HPDE6-E6E7 (cell line): Measurements from ENCODE around the gene GNAZ.

Experiments used
- DNase-seq: peaks from one replicate; pipeline ENCODE4 v3.0.0; 2011; ENCODE audit warnings: missing footprints; ENCODE audit errors: extremely low spot score

Gene GNAZ

GRCh38 chr22:23118647-23119493, 48.6 kb downstream of the GNAZ start:
- no peak for DNase-seq

DNA sequence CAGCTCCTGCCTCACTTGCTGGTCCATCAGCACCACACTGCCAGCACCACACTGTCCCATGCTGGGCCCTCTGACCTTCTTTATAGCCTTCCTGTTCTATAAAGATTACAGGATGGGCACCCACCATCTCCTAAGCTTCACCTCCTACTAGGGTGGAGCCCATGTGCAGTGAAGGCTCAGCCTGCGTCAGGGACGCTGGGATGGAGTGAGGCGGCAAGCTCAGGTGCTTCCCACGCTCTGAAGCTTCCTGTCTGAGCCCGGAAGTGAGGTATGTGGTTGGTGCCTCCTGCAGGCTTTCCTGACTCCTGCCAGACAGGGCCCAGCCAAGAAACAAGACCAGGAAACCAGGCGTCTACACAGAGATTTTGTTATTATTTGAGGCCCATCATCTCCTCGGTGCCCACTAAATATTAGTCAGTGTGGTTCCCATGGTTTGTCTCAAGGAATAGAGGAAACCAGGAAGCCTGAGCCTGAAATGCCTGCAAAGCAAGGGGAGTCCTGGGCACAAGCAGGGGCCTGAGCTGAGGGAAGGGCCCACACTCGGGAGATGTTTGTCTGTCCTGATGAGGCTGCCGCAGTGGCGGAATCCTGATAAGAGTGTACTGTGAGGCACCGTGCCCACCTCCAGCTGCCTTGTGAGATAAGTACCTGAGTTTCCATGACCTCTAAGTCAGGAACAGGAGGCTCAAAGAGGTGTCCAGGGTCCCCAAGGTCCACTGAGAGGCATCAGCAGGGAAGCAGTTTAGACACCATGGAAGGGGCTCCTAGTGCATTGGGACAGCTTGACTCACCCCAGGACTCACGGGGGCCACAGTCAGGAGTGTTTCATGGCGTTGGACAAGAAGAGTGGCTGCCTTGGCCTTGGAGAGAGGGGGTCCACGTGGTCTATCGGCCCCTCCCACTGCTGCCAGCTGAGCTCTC, 49.4 kb downstream of the GNAZ start:
- no peak for DNase-seq

DNA sequence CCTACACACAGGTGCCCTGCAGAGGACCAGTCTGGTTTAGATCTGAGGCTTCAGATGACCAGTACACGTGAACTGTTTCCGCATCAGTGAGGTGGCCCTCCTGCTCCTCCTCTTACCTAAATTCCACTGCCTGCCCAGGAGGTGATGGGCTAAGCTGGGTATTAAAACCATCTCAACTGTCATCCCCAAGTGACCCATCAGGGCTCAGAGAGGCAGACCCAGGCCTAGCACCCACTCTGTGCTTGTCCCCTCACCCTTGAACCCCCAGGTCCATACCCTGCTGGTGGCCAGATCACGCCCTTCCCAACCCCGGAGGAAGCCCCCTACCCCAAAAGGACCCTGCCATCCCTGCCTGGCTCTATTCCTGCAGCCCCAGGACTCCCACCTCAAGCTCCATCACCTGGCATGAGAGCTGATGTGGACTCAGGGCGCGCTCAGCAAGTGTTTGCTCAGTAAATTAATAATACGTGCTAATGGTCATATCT, 50.1 kb downstream of the GNAZ start:
- DNase-seq: no peak

DNA sequence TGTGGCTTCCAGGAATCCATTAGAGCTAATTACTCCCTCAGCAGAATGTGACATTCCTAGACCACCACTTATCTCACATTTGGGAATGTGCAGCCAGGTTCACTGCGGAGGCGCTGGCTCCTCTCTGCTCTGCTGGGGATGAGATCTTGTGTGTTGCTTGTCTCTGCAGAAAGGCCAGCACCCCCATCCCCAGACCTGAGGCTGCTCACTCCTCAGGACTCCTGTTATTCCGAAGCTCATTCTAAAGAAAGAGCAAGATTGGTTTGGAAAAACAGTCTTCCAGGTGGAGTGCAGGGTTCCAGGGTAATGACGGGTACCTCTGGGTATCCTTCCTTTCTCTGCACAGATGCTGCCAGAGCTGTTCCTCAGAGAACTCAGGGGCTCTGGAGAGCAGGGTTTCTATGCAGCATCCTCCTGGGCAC, 50.7 kb downstream of the GNAZ start:
- no peak for DNase-seq

- DNase-seq: no peak
Measured at GRCh38 chr22:23121424-23121823, 51.1 kb downstream of the GNAZ start.

- no peak for DNase-seq
Measured at GRCh38 chr22:23122216-23122957, 52.1 kb downstream of the GNAZ start.

- DNase-seq: no peak
Measured at GRCh38 chr22:23122992-23123803, 52.9 kb downstream of the GNAZ start.

GRCh38 chr22:23123804-23124254, 53.5 kb downstream of the GNAZ start:
- no peak for DNase-seq

- DNase-seq: no peak
Measured at GRCh38 chr22:23124611-23125511, 54.5 kb downstream of the GNAZ start.

DNA sequence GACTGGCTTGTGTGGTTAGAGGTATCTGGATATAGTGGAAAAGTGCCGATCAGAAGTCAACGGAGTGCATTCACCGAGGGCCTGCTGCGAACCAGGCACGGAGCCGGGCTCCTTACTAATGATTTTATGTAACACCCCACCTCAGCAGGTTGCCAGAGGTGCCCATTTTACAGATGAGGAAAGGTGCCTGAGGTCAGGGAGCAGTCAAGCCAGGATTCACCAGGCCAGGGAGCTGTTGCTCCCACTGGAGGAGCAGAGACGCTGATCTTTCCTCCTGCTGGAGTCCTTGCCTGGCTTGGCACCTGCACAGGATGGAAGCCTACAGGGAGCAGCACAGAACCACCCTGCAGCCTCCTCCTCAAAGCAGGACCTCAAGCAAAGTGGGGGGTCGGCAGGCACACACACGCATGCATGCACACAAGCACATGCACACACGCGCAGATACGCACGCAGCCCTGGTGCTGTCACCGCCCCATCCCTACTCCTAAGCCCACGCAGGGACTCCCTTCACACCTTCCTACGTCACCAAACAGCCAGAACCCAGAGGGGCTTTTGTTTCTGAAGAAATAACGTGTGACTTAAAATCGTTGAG, 55.3 kb downstream of the GNAZ start:
- DNase-seq: no peak

DNA sequence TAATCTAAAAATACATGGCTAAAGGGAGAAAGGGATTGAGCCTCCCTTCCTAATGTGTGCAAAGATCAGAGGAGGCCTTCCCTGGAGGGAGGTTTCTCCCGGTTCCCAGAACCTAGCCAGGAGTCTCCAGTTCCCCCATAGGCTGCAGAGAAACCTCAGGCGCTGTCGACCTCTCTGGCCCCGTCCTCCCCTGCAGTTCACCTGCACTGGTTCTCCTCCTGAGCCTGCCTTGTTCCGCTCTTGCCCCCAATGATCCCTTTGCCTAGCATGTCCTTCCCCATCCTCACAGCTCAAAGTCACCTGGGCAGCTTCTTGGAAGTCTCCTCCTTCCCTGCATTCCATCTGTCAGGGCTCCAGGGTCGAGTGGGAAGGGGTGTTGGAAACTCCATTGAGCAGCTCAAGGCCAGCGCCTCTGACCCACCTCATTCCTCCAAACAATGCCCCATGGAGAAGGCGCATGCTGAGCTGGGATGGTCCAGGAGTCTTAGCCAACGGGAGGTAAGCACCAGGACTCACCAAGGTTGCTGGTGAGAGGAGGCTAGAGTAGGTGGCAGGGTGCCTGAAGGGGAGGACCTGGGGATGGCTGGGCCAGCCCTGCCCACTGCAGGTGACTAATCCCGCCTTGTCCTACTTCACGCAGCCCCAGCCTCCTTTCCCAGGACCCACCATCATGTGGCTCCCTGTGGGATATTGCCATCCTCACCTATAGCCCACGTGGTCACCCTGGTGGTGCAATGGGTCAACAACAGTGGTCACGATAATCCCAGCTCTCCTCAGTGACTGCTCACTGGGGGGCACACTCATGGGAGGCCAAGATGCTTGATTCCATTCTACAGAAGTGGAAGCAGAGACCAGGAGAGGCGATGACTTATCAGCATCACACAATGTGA, 56.1 kb downstream of the GNAZ start:
- DNase-seq: no peak

DNA sequence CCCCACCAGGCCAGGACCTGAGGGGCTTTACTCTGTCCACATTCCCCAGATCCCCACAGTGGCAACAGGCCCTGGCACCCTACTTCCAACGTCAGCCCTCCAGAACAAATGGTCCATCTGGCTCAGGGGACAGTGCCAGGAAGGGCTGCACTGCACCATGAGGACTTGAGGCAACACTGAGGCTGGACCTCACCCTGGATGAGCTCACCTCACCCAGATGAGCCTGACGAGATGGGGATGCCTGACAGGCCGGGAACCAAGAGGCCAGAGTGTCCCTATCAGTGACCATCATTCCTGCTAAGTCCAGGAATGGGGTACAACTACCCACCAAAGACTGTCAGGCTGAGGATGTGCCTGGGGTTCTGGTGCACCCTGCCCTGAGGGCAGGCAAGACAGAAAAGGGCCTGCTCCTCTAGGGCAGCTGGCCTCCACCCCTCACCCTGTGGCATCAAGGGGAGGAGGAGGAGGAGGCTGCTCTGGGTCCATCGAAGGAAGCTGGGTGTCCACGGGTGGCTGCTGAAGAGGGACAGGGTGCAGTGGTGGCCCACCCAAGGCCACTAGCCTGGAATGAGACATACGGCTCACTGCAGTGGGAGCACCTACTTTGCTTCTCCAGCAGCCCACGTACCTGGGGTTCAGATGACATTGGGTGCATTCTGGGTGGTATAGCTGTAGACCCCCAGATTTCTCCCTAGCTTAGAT, 56.9 kb downstream of the GNAZ start:
- no peak for DNase-seq

- no peak for DNase-seq
Measured at GRCh38 chr22:23127788-23128187, 57.5 kb downstream of the GNAZ start.

DNA sequence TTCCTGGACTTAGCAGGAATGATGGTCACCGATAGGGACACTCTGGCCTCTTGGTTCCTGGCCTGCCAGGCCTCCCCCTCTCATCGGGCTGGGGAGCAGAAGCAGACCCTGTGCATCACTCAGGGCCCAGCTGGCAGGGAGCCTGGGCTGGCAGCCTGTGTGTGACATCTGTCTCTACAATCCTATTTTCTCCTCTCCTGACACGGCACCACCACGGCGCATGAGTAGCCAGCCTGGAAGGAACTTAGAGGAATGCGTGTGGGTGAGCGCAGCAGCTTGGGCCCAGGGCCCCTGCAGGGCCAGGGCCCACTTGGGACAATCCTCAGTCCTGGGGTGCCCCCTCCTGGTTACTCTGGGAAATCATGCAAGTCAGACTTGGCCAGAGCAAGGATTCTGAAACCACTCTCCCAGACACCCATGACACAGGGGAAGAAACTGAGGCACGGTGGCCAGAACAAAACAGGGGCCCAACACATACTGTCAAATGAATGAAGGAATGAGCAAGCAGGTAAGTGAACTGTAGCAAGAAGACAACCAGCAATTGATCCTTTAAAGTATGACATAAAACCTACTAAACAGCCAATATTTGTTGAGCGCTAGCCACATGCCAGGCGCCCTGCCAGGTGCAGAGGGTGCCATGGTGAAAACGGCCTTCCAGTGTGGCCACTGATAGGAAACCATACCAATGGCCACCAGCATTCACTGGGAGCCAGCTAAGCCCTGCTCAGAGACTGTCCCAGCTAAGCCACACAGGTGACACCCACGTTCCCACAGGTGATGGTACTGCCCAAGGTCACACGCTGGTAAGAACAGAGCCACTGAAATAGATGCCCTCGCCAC, 58.2 kb downstream of the GNAZ start:
- DNase-seq: peak; percentile 63

DNA sequence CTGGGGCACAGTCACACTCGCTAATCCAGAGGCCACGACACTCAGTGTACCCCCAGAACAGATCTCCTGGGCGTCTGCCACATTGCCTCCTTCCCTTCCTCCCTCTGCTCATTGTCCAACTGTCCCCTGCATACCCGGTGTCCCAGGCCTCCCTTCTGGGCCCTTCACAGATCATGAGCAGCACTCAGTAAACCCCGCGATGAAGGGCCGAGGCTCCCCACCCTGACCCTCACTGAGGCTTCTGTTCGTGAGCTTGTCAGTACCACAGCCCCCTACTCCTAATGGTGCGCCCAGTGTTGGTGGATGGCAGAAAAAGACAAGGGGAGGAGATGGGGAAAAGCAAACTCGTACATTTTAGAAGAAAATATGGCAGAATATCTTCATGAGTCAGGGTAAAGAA, 58.8 kb downstream of the GNAZ start:
- DNase-seq: no peak

DNA sequence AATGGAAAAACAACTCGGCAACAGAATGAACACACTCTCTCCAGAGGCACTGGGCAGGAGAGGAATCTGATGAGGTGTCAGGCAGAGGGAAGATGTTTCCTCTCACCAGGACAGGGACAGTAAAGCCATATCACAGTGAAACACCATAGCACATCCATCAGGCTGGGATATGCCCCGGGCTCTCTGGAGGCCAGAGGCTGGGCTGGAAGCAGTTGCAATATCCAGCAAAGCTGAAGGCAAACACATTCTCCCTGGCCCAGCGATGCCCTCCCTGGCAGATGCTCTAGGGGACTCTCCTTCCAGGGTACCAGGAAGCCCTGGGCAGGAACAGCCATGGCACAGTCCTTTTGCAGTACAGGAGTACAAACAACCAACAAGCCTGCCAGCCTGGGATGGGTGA, 60.4 kb downstream of the GNAZ start:
- no peak for DNase-seq

DNA sequence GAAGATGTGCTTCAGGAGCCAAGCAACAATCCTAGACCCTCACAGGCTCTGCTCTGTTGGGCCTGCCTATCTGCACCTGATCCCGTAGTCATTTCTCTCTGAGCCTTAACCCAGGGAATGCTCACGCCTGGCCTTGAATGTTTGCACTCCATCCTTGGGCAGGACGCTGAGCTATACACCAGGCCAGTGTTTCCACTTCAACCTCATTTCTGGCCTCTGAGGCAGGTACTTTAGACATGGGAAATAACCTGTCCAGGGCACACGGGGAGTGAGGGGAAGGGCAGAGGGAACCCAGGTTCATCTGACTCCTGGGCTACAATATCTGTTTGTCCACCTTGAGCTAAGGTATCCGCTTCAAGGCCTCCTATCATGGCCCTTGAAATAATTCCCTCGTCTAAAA, 61.6 kb downstream of the GNAZ start:
- no peak for DNase-seq
